Measurements from ENCODE around the gene CYB561D1. TPM values are rescaled to one million over a fixed set of nuclear protein-coding genes. Genes with fewer than 3 reads are reported as not detected.

CYB561D1 gene
- total RNA-seq, 2 donors from 2014 or later = 9.5 to 16.5 TPM

DNA sequence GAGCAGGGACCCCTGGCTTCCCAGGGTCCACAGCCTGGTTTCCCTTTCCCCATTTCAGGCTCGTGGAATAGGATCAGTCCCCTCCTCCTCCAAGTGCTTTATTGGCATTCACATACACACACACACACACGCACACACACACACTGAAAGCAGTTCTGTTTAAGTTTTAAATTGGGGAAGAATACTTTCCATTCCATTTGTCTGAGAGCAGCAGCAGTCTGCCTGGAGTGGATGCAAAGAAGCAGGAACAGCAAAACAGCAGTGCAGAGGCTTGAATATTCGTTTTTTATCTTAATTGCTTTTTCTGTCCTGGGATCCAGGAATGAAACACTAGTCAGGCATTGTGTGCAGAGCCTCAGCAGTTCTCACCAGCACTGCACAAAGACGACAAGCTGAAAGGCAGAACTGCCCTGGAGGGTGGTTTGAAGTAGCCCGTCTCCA lies 7.1 kb downstream of the CYB561D1 start:
- peaks cover 17% of the 10 kb centered on the region for H3K36me3 ChIP-seq
- no peak for DNase-seq (ENCODE audit: low spot score)
- ATAC-seq (ENCODE audit: insufficient number of reproducible peaks, low FRiP score, low read depth) = no peak
- H3K4me3 ChIP-seq = peak overlapping the region; percentile 33
- TF ChIP-seq, protein P1, sequence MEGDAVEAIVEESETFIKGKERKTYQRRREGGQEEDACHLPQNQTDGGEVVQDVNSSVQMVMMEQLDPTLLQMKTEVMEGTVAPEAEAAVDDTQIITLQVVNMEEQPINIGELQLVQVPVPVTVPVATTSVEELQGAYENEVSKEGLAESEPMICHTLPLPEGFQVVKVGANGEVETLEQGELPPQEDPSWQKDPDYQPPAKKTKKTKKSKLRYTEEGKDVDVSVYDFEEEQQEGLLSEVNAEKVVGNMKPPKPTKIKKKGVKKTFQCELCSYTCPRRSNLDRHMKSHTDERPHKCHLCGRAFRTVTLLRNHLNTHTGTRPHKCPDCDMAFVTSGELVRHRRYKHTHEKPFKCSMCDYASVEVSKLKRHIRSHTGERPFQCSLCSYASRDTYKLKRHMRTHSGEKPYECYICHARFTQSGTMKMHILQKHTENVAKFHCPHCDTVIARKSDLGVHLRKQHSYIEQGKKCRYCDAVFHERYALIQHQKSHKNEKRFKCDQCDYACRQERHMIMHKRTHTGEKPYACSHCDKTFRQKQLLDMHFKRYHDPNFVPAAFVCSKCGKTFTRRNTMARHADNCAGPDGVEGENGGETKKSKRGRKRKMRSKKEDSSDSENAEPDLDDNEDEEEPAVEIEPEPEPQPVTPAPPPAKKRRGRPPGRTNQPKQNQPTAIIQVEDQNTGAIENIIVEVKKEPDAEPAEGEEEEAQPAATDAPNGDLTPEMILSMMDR (IDR thresholded peaks at IDR 0.05) = no peak
- no peaks in the 10 kb centered on the region for H3K27me3 ChIP-seq (replicated peaks; ENCODE audit: insufficient read depth)
- no peaks in the 10 kb centered on the region for H3K9me3 ChIP-seq
- H3K27ac ChIP-seq = peak overlapping the region; percentile 65 to 72
- peaks cover 13 to 47% of the 10 kb centered on the region in 2 donors for H3K4me1 ChIP-seq (ENCODE audit: control insufficient read depth in 1 of 2, low read depth in 2 of 2)

DNA sequence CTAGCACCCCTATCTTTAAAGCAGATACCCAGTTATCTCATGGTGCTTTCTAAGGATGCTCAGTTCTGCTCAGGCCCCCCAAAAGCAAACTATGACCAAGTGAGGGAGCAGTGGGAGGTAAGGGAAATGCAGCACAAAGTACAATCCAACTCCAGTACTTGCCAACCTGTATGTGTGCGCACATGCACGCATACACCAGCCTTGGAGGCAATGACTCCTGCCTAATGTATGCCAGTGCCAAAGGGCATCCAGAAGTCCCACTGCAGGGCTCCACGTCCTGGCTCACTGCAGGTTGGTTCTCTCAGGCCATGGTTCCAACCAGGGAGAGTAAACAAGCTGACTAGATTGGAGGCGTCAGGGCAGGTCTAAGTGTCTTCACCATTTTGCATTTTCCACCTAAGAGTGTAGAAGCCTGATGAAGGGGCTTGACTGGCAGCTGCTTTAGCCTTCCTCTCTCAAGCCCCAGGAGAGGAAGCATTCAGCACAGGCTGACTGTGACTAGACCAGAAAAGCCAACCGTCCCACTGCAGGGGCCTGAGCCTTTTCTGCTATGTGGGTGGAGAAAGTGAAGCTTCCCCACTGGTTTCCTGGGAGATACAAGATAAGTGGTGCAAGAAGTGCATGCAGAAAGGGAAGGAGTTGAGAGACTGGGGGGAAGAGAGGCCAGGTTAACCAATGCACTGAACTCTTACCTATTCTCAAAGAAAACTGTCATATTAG lies 7.9 kb downstream of the CYB561D1 start:
- peaks cover 13 to 44% of the 10 kb centered on the region in 2 donors for H3K4me1 ChIP-seq (ENCODE audit: control insufficient read depth in 1 of 2, low read depth in 2 of 2)
- DNase-seq (ENCODE audit: low spot score) = no peak
- H3K27me3 ChIP-seq (replicated peaks; ENCODE audit: insufficient read depth) = no peaks in the 10 kb centered on the region
- no peak for ATAC-seq (ENCODE audit: insufficient number of reproducible peaks, low FRiP score, low read depth)
- H3K27ac ChIP-seq = peak overlapping the region; percentile 65 to 72
- H3K36me3 ChIP-seq = peaks cover 12% of the 10 kb centered on the region
- H3K4me3 ChIP-seq = no peak overlapping the region
- H3K9me3 ChIP-seq = no peaks in the 10 kb centered on the region
- TF ChIP-seq, protein P1 (IDR thresholded peaks at IDR 0.05) = no peak

DNA sequence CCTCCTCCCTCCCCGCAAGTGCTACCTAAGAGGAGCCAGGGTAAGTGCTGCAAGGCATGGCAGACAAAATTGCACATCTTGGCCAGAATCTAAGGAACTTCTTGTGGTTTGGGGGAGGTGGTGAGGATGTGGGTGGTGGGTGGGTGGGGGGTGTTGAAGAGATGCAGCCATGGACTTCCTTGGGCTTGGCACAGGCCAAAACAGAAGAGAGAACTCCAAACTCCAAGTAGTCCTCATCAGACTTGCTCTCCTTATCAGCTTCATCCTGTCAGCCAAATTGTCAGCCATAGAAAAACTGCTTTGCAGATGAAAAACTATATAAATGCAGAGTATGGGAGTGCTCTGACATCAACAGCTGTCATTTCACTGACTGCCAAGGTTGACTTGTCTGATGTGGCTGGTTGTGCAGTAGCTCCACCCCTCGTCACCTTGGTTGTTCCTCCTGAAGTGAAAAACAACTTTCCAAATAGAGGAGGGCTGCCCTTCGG lies 8.5 kb downstream of the CYB561D1 start:
- peaks cover 13 to 44% of the 10 kb centered on the region in 2 donors for H3K4me1 ChIP-seq (ENCODE audit: control insufficient read depth in 1 of 2, low read depth in 2 of 2)
- ATAC-seq (ENCODE audit: insufficient number of reproducible peaks, low FRiP score, low read depth) (no peak), DNase-seq (ENCODE audit: low spot score) (no peak)
- H3K27me3 ChIP-seq (replicated peaks; ENCODE audit: insufficient read depth) = no peaks in the 10 kb centered on the region
- no peaks in the 10 kb centered on the region for H3K9me3 ChIP-seq
- TF ChIP-seq, protein P1 (IDR thresholded peaks at IDR 0.05) = no peak
- peaks cover 5% of the 10 kb centered on the region for H3K36me3 ChIP-seq
- H3K27ac ChIP-seq = peak overlapping the region; percentile 65 to 72
- no peak overlapping the region for H3K4me3 ChIP-seq

DNA sequence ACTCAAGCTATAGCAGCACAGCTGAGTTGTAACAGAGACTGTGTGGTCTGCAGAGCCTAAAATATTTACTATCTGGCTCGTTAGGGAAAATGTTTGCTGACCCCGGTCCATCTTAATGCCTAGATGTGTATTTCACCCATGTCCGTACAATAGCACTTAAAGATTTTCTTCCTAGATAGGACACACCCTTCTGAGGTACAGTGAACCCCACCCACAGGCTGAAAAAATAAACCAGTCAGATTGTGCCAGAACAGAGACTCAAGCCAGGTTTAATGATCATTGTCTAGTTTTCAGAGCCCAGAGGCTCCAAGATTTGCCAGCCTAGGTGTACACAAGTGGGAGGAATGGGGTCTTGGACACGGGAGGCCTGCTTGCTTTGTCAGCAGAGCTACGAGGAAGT lies 10.0 kb downstream of the CYB561D1 start:
- no peak overlapping the region for H3K27ac ChIP-seq
- H3K9me3 ChIP-seq = no peaks in the 10 kb centered on the region
- ATAC-seq (ENCODE audit: insufficient number of reproducible peaks, low FRiP score, low read depth) (no peak), DNase-seq (ENCODE audit: low spot score) (no peak)
- no peaks in the 10 kb centered on the region for H3K36me3 ChIP-seq
- TF ChIP-seq, protein P1 (IDR thresholded peaks at IDR 0.05) = no peak
- H3K27me3 ChIP-seq (replicated peaks; ENCODE audit: insufficient read depth) = no peaks in the 10 kb centered on the region
- no peak overlapping the region for H3K4me3 ChIP-seq
- H3K4me1 ChIP-seq (ENCODE audit: control insufficient read depth in 1 of 2, low read depth in 2 of 2) = peaks cover 15 to 39% of the 10 kb centered on the region in 2 donors

DNA sequence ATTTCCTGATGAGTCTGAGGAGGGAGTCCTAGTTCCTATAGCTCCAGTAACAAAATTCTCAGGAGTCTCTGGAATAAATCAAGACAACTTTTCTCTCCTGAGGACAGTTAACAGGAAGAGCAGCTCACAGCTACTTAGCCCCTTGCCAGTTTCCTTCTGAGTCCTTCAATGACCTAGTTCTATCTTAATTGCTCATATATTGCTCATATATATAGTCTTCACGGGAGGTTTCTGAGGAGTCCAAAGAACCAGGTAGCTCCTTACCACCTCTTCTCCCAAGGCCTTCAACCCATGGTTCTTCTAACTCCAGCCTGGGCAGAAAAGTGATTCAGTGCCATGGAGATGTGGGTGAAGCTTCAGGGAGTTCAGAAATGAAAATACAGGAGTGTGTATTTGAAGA lies 11.1 kb downstream of the CYB561D1 start:
- DNase-seq (ENCODE audit: low spot score) (no peak), ATAC-seq (ENCODE audit: insufficient number of reproducible peaks, low FRiP score, low read depth) (no peak)
- Histone ChIP-seq H3K9me3 (no peaks in the 10 kb centered on the region), H3K4me1 (ENCODE audit: control insufficient read depth in 1 of 2, low read depth in 2 of 2) (peaks cover 16 to 33% of the 10 kb centered on the region in 2 donors), H3K27me3 (replicated peaks; ENCODE audit: insufficient read depth) (no peaks in the 10 kb centered on the region), H3K4me3 (no peak overlapping the region), H3K27ac (no peak overlapping the region), H3K36me3 (no peaks in the 10 kb centered on the region)
- TF ChIP-seq, protein P1 (IDR thresholded peaks at IDR 0.05) = no peak

Measured in thoracic aorta (tissue), 2 donors.